Fibroblast of lung (primary cell): Measurements from ENCODE around the gene UVRAG. TPM values are rescaled to one million over a fixed set of nuclear protein-coding genes. Genes with fewer than 3 reads are reported as not detected.

ENCODE experiments used
- DNase-seq, 2 donors: peaks; one replicate each; pipeline versions ENCODE4 v3.0.0 to v3.0.0-alpha.2; 2010; ENCODE audit warnings: low read depth in 2 of 2
- H2AFZ ChIP-seq: 2 replicates; pipeline ENCODE4 v1.5.1; 2012; ENCODE audit warnings: low read length, control low read depth, inconsistent platforms
- H3K27ac ChIP-seq: 2 replicates; pipeline ENCODE4 v1.5.1; 2011; ENCODE audit warnings: low read length, control low read depth; ENCODE audit not compliant: insufficient read depth
- H3K27me3 ChIP-seq: 2 replicates; pipeline ENCODE4 v1.5.1; 2011; ENCODE audit warnings: mild to moderate bottlenecking, low read length; ENCODE audit not compliant: control insufficient read depth, insufficient read depth
- H3K36me3 ChIP-seq: 2 replicates; pipeline ENCODE4 v1.5.1; 2011; ENCODE audit warnings: low read length; ENCODE audit not compliant: control insufficient read depth, insufficient read depth
- H3K4me1 ChIP-seq: 2 replicates; pipeline ENCODE4 v1.5.1; 2011; ENCODE audit warnings: low read length; ENCODE audit not compliant: control insufficient read depth, insufficient read depth; ENCODE audit errors: extremely low read depth
- H3K4me2 ChIP-seq: 2 replicates; pipeline ENCODE4 v1.5.1; 2011; ENCODE audit warnings: low read length, control low read depth; ENCODE audit not compliant: insufficient read depth; ENCODE audit errors: extremely low read depth
- H3K4me3 ChIP-seq, 4 experiments: fragments of 200-600 bp in 1 of 4; sonication (generic) in 1 of 4; replicated peaks in 1 of 4; 2 replicates each; pipeline ENCODE4 v1.5.1; 2011 to 2016; ENCODE audit warnings: low read length in 4 of 4, low read depth in 3 of 4, mild to moderate bottlenecking in 3 of 4, control low read depth in 2 of 4, inconsistent platforms in 1 of 4, mixed read lengths in 1 of 4; ENCODE audit not compliant: insufficient read depth in 1 of 4; ENCODE audit errors: control extremely low read depth in 1 of 4
- H3K79me2 ChIP-seq: 2 replicates; pipeline ENCODE4 v1.5.1; 2012; ENCODE audit warnings: mild to moderate bottlenecking, low read length, inconsistent platforms; ENCODE audit not compliant: control insufficient read depth, insufficient read depth
- H3K9ac ChIP-seq: 2 replicates; pipeline ENCODE4 v1.5.1; 2011; ENCODE audit warnings: mild to moderate bottlenecking, low read length, control low read depth; ENCODE audit not compliant: insufficient read depth
- H3K9me3 ChIP-seq: 2 replicates; pipeline ENCODE4 v1.5.1; 2012; ENCODE audit warnings: low read depth, low read length; ENCODE audit not compliant: control insufficient read depth, insufficient read depth
- H4K20me1 ChIP-seq: 2 replicates; pipeline ENCODE4 v1.5.1; 2011; ENCODE audit warnings: low read length; ENCODE audit not compliant: control insufficient read depth, insufficient read depth; ENCODE audit errors: extremely low read depth
- EZH2 ChIP-seq: IDR thresholded peaks from 2 replicates; pipeline ENCODE4 v1.5.1; 2012; ENCODE audit warnings: low read length, control low read depth, mild to moderate bottlenecking; ENCODE audit errors: missing control alignments
- polyA plus RNA-seq, 2 donors: library from polyadenylated mRNA; depleted of rRNA in 1 of 2; stranded (reverse) in 1 of 2; unstranded in 1 of 2; fragments of >200 nt; gene quantifications; 2 replicates each; pipeline ENCODE4 v1.2.1, GENCODE V29; 2011 to 2012; ENCODE audit warnings: missing spikeins in 1 of 2
- total RNA-seq: library from RNA; depleted of rRNA; stranded (reverse); fragments of >200 nt; gene quantifications from 2 replicates; pipeline ENCODE4 v1.2.1, GENCODE V29; 2014
- TF ChIP-seq, protein P1 (sequence below), 2 donors: IDR thresholded peaks in 1 of 2; conservative IDR thresholded peaks in 1 of 2; 1 replicate in 1 of 2; 2 replicates in 1 of 2; pipeline ENCODE4 v1.5.1; 2011 to 2012; ENCODE audit warnings: low read length in 2 of 2, control low read depth in 1 of 2, inconsistent platforms in 1 of 2, low read depth in 1 of 2, mild to moderate bottlenecking in 1 of 2

UVRAG gene
- total and polyA plus RNA-seq, 2 donors (not counting 1 experiment from before 2014, with no cell fraction given), result 15.8 to 22.1 TPM

- DNase-seq, result no peak
- H3K9ac ChIP-seq, result no peak overlapping the region
- no peak overlapping the region for H3K4me3 ChIP-seq
- no peaks in the 10 kb centered on the region for H3K4me1 ChIP-seq
- H3K36me3 ChIP-seq, result no peaks in the 10 kb centered on the region
- no peaks in the 10 kb centered on the region for H3K79me2 ChIP-seq
- H4K20me1 ChIP-seq, result no peaks in the 10 kb centered on the region
- H2AFZ ChIP-seq, result no peak overlapping the region
- no peaks in the 10 kb centered on the region for H3K9me3 ChIP-seq
- TF ChIP-seq, protein P1, sequence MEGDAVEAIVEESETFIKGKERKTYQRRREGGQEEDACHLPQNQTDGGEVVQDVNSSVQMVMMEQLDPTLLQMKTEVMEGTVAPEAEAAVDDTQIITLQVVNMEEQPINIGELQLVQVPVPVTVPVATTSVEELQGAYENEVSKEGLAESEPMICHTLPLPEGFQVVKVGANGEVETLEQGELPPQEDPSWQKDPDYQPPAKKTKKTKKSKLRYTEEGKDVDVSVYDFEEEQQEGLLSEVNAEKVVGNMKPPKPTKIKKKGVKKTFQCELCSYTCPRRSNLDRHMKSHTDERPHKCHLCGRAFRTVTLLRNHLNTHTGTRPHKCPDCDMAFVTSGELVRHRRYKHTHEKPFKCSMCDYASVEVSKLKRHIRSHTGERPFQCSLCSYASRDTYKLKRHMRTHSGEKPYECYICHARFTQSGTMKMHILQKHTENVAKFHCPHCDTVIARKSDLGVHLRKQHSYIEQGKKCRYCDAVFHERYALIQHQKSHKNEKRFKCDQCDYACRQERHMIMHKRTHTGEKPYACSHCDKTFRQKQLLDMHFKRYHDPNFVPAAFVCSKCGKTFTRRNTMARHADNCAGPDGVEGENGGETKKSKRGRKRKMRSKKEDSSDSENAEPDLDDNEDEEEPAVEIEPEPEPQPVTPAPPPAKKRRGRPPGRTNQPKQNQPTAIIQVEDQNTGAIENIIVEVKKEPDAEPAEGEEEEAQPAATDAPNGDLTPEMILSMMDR (conservative IDR thresholded peaks at IDR 0.05 in 1 of 2, IDR thresholded peaks at IDR 0.05 in 1 of 2; ENCODE audit: low read depth in 1 of 2, low read length in 2 of 2), result no peak
- TF ChIP-seq EZH2, result no peak
- no peak overlapping the region for H3K27ac ChIP-seq
- no peak overlapping the region for H3K4me2 ChIP-seq
- H3K27me3 ChIP-seq, result no peaks in the 10 kb centered on the region
Measured at GRCh38 chr11:76096552-76096951, 281.5 kb downstream of the UVRAG start.

DNA sequence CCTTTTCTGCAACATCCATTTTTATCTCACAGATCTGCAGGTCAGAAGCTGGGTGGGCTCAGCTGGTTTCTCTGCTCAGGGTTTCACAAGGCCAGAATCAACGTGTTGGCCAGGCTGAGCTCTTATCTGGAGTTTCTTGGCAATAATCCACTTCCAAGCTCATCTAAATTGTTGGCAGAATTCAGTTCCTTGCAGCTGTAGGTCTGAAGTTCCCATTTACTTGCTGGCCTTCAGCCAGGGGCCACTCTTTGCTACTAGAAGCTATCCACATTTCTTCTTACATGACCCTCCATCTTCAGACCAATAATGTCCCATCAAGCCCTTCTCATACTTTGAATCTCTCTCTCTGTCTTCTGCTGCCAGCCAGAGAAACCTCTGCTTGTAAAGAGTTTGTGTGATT, 287.8 kb downstream of the UVRAG start:
- Histone ChIP-seq H3K36me3 (no peaks in the 10 kb centered on the region), H3K4me3 (no peak overlapping the region), H3K4me2 (no peak overlapping the region), H3K4me1 (peaks cover 4% of the 10 kb centered on the region), H3K9ac (no peak overlapping the region), H4K20me1 (no peaks in the 10 kb centered on the region), H2AFZ (no peak overlapping the region), H3K27ac (no peak overlapping the region), H3K9me3 (no peaks in the 10 kb centered on the region), H3K27me3 (no peaks in the 10 kb centered on the region), H3K79me2 (no peaks in the 10 kb centered on the region)
- TF ChIP-seq, protein P1 (conservative IDR thresholded peaks at IDR 0.05 in 1 of 2, IDR thresholded peaks at IDR 0.05 in 1 of 2; ENCODE audit: low read depth in 1 of 2, low read length in 2 of 2), result no peak
- no peak for TF ChIP-seq EZH2
- DNase-seq, result peak in 1 of 2 donors; percentile 64

GRCh38 chr11:76103460-76103859, 288.4 kb downstream of the UVRAG start:
- Histone ChIP-seq H3K36me3 (no peaks in the 10 kb centered on the region), H3K4me2 (no peak overlapping the region)
- no peak for TF ChIP-seq EZH2
- TF ChIP-seq, protein P1 (conservative IDR thresholded peaks at IDR 0.05 in 1 of 2, IDR thresholded peaks at IDR 0.05 in 1 of 2; ENCODE audit: low read depth in 1 of 2, low read length in 2 of 2), result no peak

More at GRCh38 chr11:76103460-76103859, 288.4 kb downstream of the UVRAG start:
- Histone ChIP-seq H3K27me3 (no peaks in the 10 kb centered on the region), H3K27ac (no peak overlapping the region), H3K9me3 (no peaks in the 10 kb centered on the region), H2AFZ (no peak overlapping the region), H3K79me2 (no peaks in the 10 kb centered on the region), H3K9ac (no peak overlapping the region), H4K20me1 (no peaks in the 10 kb centered on the region), H3K4me1 (peaks cover 4% of the 10 kb centered on the region), H3K4me3 (no peak overlapping the region)
- DNase-seq, result peak in 1 of 2 donors; percentile 12
